ENCODE data around the gene MPL. TPM values are rescaled to one million over a fixed set of nuclear protein-coding genes. Genes with fewer than 3 reads are reported as not detected.

Gene MPL
- 0.06 TPM in 1 of 2 replicates, not detected in the other for total RNA-seq

GRCh38 chr1:43337588-43337987 is at the start of gene MPL:
Gene MPL (plus strand): TSS chr1:43337818. CDS start chr1:43337849, 31 bp downstream.

GRCh38 chr1:43300378-43301094 is 37.1 kb upstream of the MPL start, which contains the start of gene TIE1:
Gene TIE1 (plus strand): TSS chr1:43300982. CDS start chr1:43301072, 90 bp downstream.

GRCh38 chr1:43358746-43359693 is 21.4 kb downstream of the MPL start, which contains the start of gene CDC20:
Gene CDC20 (plus strand): TSS chr1:43358981. CDS start chr1:43359216, 235 bp downstream.

GRCh38 chr1:43367904-43368645 is 30.5 kb downstream of the MPL start, which contains the start of gene ELOVL1:
Gene ELOVL1 (minus strand): TSS chr1:43368011. CDS start chr1:43365609, 2,402 bp downstream.

GRCh38 chr1:43389326-43390313 is 52.0 kb downstream of the MPL start, which contains the start of the genes MED8 and SZT2:
Gene MED8 (minus strand): TSS chr1:43389800. CDS start chr1:43389764, 36 bp downstream.
Gene SZT2 (plus strand): TSS chr1:43389899. CDS start chr1:43389969, 70 bp downstream.

Other genes with a start within 250 kb of the MPL start
- 66.1 and 81.1 TPM in 2 replicates for gene EBNA1BP2, start 165.5 kb upstream of the MPL start, total RNA-seq
- gene CFAP57, start 165.5 kb upstream of the MPL start, total RNA-seq: 0.16 and 0.31 TPM in 2 replicates
- 0.06 TPM in 1 of 2 replicates, not detected in the other for gene TMEM125, start 67.8 kb upstream of the MPL start, total RNA-seq
- not detected in 2 replicates for gene C1orf210, start 52.2 kb upstream of the MPL start, total RNA-seq
- 740 and 1,208 TPM in 2 replicates for gene TIE1, start 36.8 kb upstream of the MPL start, total RNA-seq
- 29.1 and 66.4 TPM in 2 replicates for gene CDC20, start 21.2 kb downstream of the MPL start, total RNA-seq
- gene ELOVL1, start 30.2 kb downstream of the MPL start, total RNA-seq: 46.8 and 67.8 TPM in 2 replicates
- gene MED8, start 52.0 kb downstream of the MPL start, total RNA-seq: 37.7 and 42.8 TPM in 2 replicates
- 10.5 and 28.6 TPM in 2 replicates for gene SZT2, start 52.1 kb downstream of the MPL start, total RNA-seq
- 97.0 and 258 TPM in 2 replicates for gene HYI, start 116.1 kb downstream of the MPL start, total RNA-seq
- gene PTPRF, start 193.1 kb downstream of the MPL start, total RNA-seq: 58.9 and 785 TPM in 2 replicates